DMS114 treated with DMSO at 0.1 percent for 48 hours (cell line): Measurements from ENCODE around the gene POLR1B.
"Not testable (repeated sequence)": the region's sequence is repeated elsewhere in the genome, so short reads cannot be mapped to it uniquely, and the experiment has no call there.

Experiments
- DNase-seq: peaks from one replicate; lab custom pipeline; 2025; ENCODE audit not compliant: unreplicated experiment; lab: John Stamatoyannopoulos, UW

The POLR1B gene

GRCh38 chr2:112597537-112598322, 55.5 kb downstream of the POLR1B start:
- no peak for DNase-seq

- DNase-seq, result no peak
Measured at GRCh38 chr2:112600634-112601033, 58.4 kb downstream of the POLR1B start.

GRCh38 chr2:112601754-112602153, 59.5 kb downstream of the POLR1B start:
- no peak for DNase-seq

- DNase-seq, result no peak
Measured at GRCh38 chr2:112602917-112603316, 60.7 kb downstream of the POLR1B start.

- no peak for DNase-seq
Measured at GRCh38 chr2:112603731-112604130, 61.5 kb downstream of the POLR1B start.

- no peak for DNase-seq
Measured at GRCh38 chr2:112604952-112605351, 62.7 kb downstream of the POLR1B start.

- no peak for DNase-seq
Measured at GRCh38 chr2:112605926-112606325, 63.7 kb downstream of the POLR1B start.

- DNase-seq, result no peak
Measured at GRCh38 chr2:112606547-112606946, 64.3 kb downstream of the POLR1B start.

- DNase-seq, result no peak
Measured at GRCh38 chr2:112607680-112608438, 65.6 kb downstream of the POLR1B start.

GRCh38 chr2:112609320-112609719, 67.1 kb downstream of the POLR1B start:
- not testable (repeated sequence) for DNase-seq

GRCh38 chr2:112612283-112612682, 70.0 kb downstream of the POLR1B start:
- not testable (repeated sequence) for DNase-seq

GRCh38 chr2:112614201-112614840, 72.1 kb downstream of the POLR1B start:
- DNase-seq, result no peak

- no peak for DNase-seq
Measured at GRCh38 chr2:112615051-112615450, 72.8 kb downstream of the POLR1B start.

- DNase-seq, result not testable (repeated sequence)
Measured at GRCh38 chr2:112615798-112616197, 73.5 kb downstream of the POLR1B start.

GRCh38 chr2:112618383-112618782, 76.1 kb downstream of the POLR1B start:
- DNase-seq, result no peak

GRCh38 chr2:112621790-112622527, 79.7 kb downstream of the POLR1B start:
- no peak for DNase-seq

GRCh38 chr2:112622528-112622849, 80.2 kb downstream of the POLR1B start:
- DNase-seq, result no peak

- no peak for DNase-seq
Measured at GRCh38 chr2:112623913-112624777, 81.9 kb downstream of the POLR1B start.

- DNase-seq, result no peak
Measured at GRCh38 chr2:112625474-112626114, 83.3 kb downstream of the POLR1B start.

- DNase-seq, result no peak
Measured at GRCh38 chr2:112626604-112627059, 84.4 kb downstream of the POLR1B start.
